ENCODE measurements around the gene HSD3B7. TPM values are rescaled to one million over a fixed set of nuclear protein-coding genes. Genes with fewer than 3 reads are reported as not detected.

HSD3B7 gene
- total and polyA plus RNA-seq, 2 of the 8 experiments (the other 6 are each of a cell fraction or from before 2014, with no cell fraction given): 2.9 to 6.6 TPM

GRCh38 chr16:31022544-31023251 is 37.7 kb downstream of the HSD3B7 start:
- Histone ChIP-seq H2AK5ac (ENCODE audit: low read depth, low read length) (no peak overlapping the region), H2BK5ac (ENCODE audit: low read depth, low read length) (no peak overlapping the region), H3K79me1 (ENCODE audit: low read depth, low read length) (no peaks in the 10 kb centered on the region), H3K27ac (ENCODE audit: low read depth, low read length) (no peak overlapping the region), H3K4ac (replicated peaks; ENCODE audit: insufficient read length, low read depth, low read length) (no peak overlapping the region), H3K4me1 (replicated peaks in 1 of 4; ENCODE audit: control insufficient read depth in 3 of 4, insufficient read depth in 4 of 4, low read length in 3 of 4) (no peaks in the 10 kb centered on the region), H4K20me1 (replicated peaks in 1 of 2; ENCODE audit: control insufficient read depth in 1 of 2, insufficient read depth in 2 of 2, low read length in 2 of 2) (no peaks in the 10 kb centered on the region), H3K9me3 (ENCODE audit: insufficient read depth in 2 of 2, low read depth in 1 of 2, low read length in 1 of 2) (no peaks in the 10 kb centered on the region), H3K23me2 (ENCODE audit: low read depth, low read length) (no peaks in the 10 kb centered on the region), H3K23ac (ENCODE audit: insufficient read length) (no peak overlapping the region), H3K18ac (ENCODE audit: extremely low read depth, low read length) (no peak overlapping the region), H3K4me2 (ENCODE audit: insufficient read depth in 1 of 2, low read depth in 2 of 2, low read length in 2 of 2) (no peak overlapping the region), H4K91ac (replicated peaks; ENCODE audit: insufficient read length, low read length) (no peak overlapping the region), H3K27me3 (replicated peaks in 1 of 4; ENCODE audit: control insufficient read depth in 3 of 4, extremely low read depth in 1 of 4, insufficient read depth in 3 of 4, low read length in 3 of 4) (no peaks in the 10 kb centered on the region), H2BK12ac (ENCODE audit: low read depth, low read length) (no peak overlapping the region), H2BK120ac (replicated peaks; ENCODE audit: low read depth, low read length) (no peak overlapping the region), H4K8ac (ENCODE audit: extremely low read depth, insufficient read depth, low read length) (no peak overlapping the region), H2BK20ac (ENCODE audit: low read length) (no peak overlapping the region), H2AFZ (ENCODE audit: low read length) (no peak overlapping the region), H3K36me3 (ENCODE audit: control insufficient read depth in 2 of 4, insufficient read depth in 4 of 4, low read length in 3 of 4) (no peaks in the 10 kb centered on the region), H2BK15ac (ENCODE audit: low read length) (no peak overlapping the region), H3K56ac (replicated peaks; ENCODE audit: insufficient read length, low read depth, low read length) (no peak overlapping the region), H3K79me2 (ENCODE audit: control insufficient read depth in 1 of 2, insufficient read depth in 2 of 2, low read length in 2 of 2) (no peaks in the 10 kb centered on the region), H3K4me3 (ENCODE audit: extremely low read depth in 1 of 4, insufficient read depth in 2 of 4, low read depth in 3 of 4, low read length in 4 of 4) (no peak overlapping the region), H3K9ac (replicated peaks in 1 of 4; ENCODE audit: extremely low read depth in 1 of 4, low read depth in 3 of 4, low read length in 3 of 4) (no peak overlapping the region), H4K5ac (ENCODE audit: insufficient read length, low read depth, low read length) (no peak overlapping the region), H3K14ac (ENCODE audit: insufficient read length) (no peak overlapping the region)
- ChIA-PET CTCF (ENCODE audit: partially characterized antibody) (interaction anchor here (1.0 to 2.1 kb wide), 4 partner anchors 20 to 57 kb away, joined by 3 to 7 read pairs (median 4); partner anchors contain the start of gene HSD3B7), POLR2A (ENCODE audit: partially characterized antibody) (interaction anchor here (0.9 to 1.4 kb wide), 3 partner anchors 22 to 35 kb away, joined by 3 to 5 read pairs (median 3); no protein-coding TSS in a partner anchor)
- no peak for DNase-seq (ENCODE audit: low read depth in 1 of 2, low spot score in 2 of 2)
- no peak for FAIRE-seq
- WGBS, 2 experiments (ENCODE audit: extremely low coverage in 1 of 2, insufficient coverage in 1 of 2, insufficient read length in 1 of 2, insufficient replicate concordance in 2 of 2, low coverage in 1 of 2, low lambda C conversion rate in 2 of 2, missing lambda C conversion rate in 1 of 2): 86% methylated on average over 12 of the region's 12 CpGs; no CpG with 5 or more reads in 1 of the 2 experiments
- TF ChIP-seq, protein P1, sequence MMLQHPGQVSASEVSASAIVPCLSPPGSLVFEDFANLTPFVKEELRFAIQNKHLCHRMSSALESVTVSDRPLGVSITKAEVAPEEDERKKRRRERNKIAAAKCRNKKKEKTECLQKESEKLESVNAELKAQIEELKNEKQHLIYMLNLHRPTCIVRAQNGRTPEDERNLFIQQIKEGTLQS (IDR thresholded peaks at IDR 0.05; ENCODE audit: insufficient read depth, low read depth, low read length): no peak
- TF ChIP-seq GABPA (IDR thresholded peaks at IDR 0.05; ENCODE audit: borderline replicate concordance, insufficient read depth, low read length) (no peak), ATF2 (IDR thresholded peaks at IDR 0.05; ENCODE audit: low read length) (no peak), HDAC2 (IDR thresholded peaks at IDR 0.05; ENCODE audit: borderline replicate concordance in 1 of 2, low read depth in 2 of 2, low read length in 2 of 2) (no peak), RAD21 (IDR thresholded peaks at IDR 0.05 in 1 of 2, conservative IDR thresholded peaks at IDR 0.05 in 1 of 2; ENCODE audit: low read depth in 2 of 2, low read length in 2 of 2) (no peak), POLR2A (IDR thresholded peaks at IDR 0.05; ENCODE audit: control extremely low read depth in 1 of 2, low read depth in 2 of 2, low read length in 2 of 2) (no peak), BACH1 (IDR thresholded peaks at IDR 0.05; ENCODE audit: low read length) (no peak)

Measured in H1 (cell line).